Measurements from ENCODE around the gene SHANK2. TPM values are rescaled to one million over a fixed set of nuclear protein-coding genes. Genes with fewer than 3 reads are reported as not detected.

Gene SHANK2
- polyA plus RNA-seq, 1 donor from 2014 or later: 13.6 TPM

GRCh38 chr11:71301046-71301857 is 48.9 kb upstream of the SHANK2 start:
- no peaks in the 10 kb centered on the region for H3K79me2 ChIP-seq (replicated peaks; ENCODE audit: insufficient read depth, low read length)
- no peak overlapping the region for H3K9ac ChIP-seq (ENCODE audit: low read length)
- no peaks in the 10 kb centered on the region for H3K27me3 ChIP-seq (ENCODE audit: insufficient read depth, low read depth, low read length)
- no peak overlapping the region for H3K4me2 ChIP-seq (ENCODE audit: low read length)
- H3K9me3 ChIP-seq (ENCODE audit: low read length): no peaks in the 10 kb centered on the region
- no peaks in the 10 kb centered on the region for H3F3A ChIP-seq (ENCODE audit: insufficient read depth, low read length, poor library complexity, severe bottlenecking)
- H3K27ac ChIP-seq (ENCODE audit: low read length): no peak overlapping the region
- no peaks in the 10 kb centered on the region for H4K20me1 ChIP-seq (ENCODE audit: insufficient read depth)
- no peak overlapping the region for H3K4me3 ChIP-seq (ENCODE audit: low read length)
- H2AFZ ChIP-seq (ENCODE audit: low read depth, low read length): no peak overlapping the region
- no peak for TF ChIP-seq RAD21 (conservative IDR thresholded peaks at IDR 0.05)
- no peak for TF ChIP-seq POLR2AphosphoS5 (IDR thresholded peaks at IDR 0.05)
- TF ChIP-seq REST (IDR thresholded peaks at IDR 0.05; ENCODE audit: borderline replicate concordance): no peak
- TF ChIP-seq CTCF (IDR thresholded peaks at IDR 0.05; ENCODE audit: poor library complexity, severe bottlenecking): no peak
- TF ChIP-seq EZH2 (IDR thresholded peaks at IDR 0.05; ENCODE audit: borderline replicate concordance, insufficient read depth, low read length, poor library complexity, severe bottlenecking): no peak
- TF ChIP-seq SMC3 (conservative IDR thresholded peaks at IDR 0.05; ENCODE audit: poor library complexity): no peak
- TF ChIP-seq MXI1 (conservative IDR thresholded peaks at IDR 0.05; ENCODE audit: poor library complexity, severe bottlenecking): no peak
- no peak for TF ChIP-seq TAF1 (IDR thresholded peaks at IDR 0.05; ENCODE audit: low read depth)
- TF ChIP-seq EP300 (conservative IDR thresholded peaks at IDR 0.05; ENCODE audit: poor library complexity, severe bottlenecking): no peak
- H3K9me2 ChIP-seq (ENCODE audit: insufficient read depth, low read length): no peaks in the 10 kb centered on the region
- no peaks in the 10 kb centered on the region for H3K36me3 ChIP-seq (ENCODE audit: insufficient read depth, low read length)

DNA sequence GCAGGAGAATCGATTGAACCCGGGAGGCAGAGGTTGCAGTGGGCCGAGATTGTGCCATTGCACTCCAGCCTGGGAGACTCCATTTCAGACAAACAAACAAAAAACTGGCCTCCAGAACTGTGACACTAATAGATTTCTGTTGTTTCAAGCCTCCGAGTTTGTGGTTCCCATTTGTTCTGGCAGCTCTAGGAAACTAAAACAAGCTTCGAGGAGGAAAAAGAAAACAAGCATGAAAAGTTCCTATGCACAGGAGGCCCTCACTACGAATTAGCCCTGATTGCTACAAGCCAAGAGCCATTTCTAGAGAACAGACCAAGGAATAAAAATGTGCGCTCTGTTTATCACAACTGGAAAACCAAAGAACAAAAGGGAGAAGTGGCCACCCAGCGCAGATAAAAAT is 47.8 kb upstream of the SHANK2 start:
- Histone ChIP-seq H3K9ac (ENCODE audit: low read length) (no peak overlapping the region), H3K79me2 (replicated peaks; ENCODE audit: insufficient read depth, low read length) (no peaks in the 10 kb centered on the region), H3K4me2 (ENCODE audit: low read length) (no peak overlapping the region), H3K36me3 (ENCODE audit: insufficient read depth, low read length) (no peaks in the 10 kb centered on the region), H3K27ac (ENCODE audit: low read length) (no peak overlapping the region), H3K27me3 (ENCODE audit: insufficient read depth, low read depth, low read length) (no peaks in the 10 kb centered on the region), H3K9me3 (ENCODE audit: low read length) (no peaks in the 10 kb centered on the region), H3F3A (ENCODE audit: insufficient read depth, low read length, poor library complexity, severe bottlenecking) (no peaks in the 10 kb centered on the region), H4K20me1 (ENCODE audit: insufficient read depth) (no peaks in the 10 kb centered on the region), H3K9me2 (ENCODE audit: insufficient read depth, low read length) (no peaks in the 10 kb centered on the region), H2AFZ (ENCODE audit: low read depth, low read length) (no peak overlapping the region), H3K4me3 (ENCODE audit: low read length) (no peak overlapping the region)
- TF ChIP-seq EP300 (conservative IDR thresholded peaks at IDR 0.05; ENCODE audit: poor library complexity, severe bottlenecking) (no peak), MXI1 (conservative IDR thresholded peaks at IDR 0.05; ENCODE audit: poor library complexity, severe bottlenecking) (no peak), CTCF (IDR thresholded peaks at IDR 0.05; ENCODE audit: poor library complexity, severe bottlenecking) (no peak), RAD21 (conservative IDR thresholded peaks at IDR 0.05) (no peak), EZH2 (IDR thresholded peaks at IDR 0.05; ENCODE audit: borderline replicate concordance, insufficient read depth, low read length, poor library complexity, severe bottlenecking) (no peak)
